ENCODE data around the gene RASAL2. TPM values are rescaled to one million over a fixed set of nuclear protein-coding genes. Genes with fewer than 3 reads are reported as not detected.

RASAL2 gene
- total and polyA plus RNA-seq, 10 donors, result 0.42 to 24.4 (median 14.6) TPM

- DNase-seq, result no peak
- Histone ChIP-seq H3K27ac (peak overlapping the region in 2 of 8 donors; percentile 25 to 37), H3K36me3 (no peaks in the 10 kb centered on the region), H3K4me1 (peaks cover 0 to 37% (median 17%) of the 10 kb centered on the region in 6 donors), H3K27me3 (replicated peaks in 1 of 7) (no peaks in the 10 kb centered on the region), H3K9me3 (peaks cover 0 to 4% (median 0%) of the 10 kb centered on the region in 8 donors), H3K4me3 (no peak overlapping the region)
- 67 to 84% (median 74%) methylated on average over 1 of the region's 1 CpG for WGBS, 5 donors
- intact Hi-C loops (cut with DNase I; ENCODE audit: low total_unique reads), result no loop called here
- TF ChIP-seq CTCF (IDR thresholded peaks at IDR 0.05 in 8 of 11, conservative IDR thresholded peaks at IDR 0.05 in 3 of 11) (no peak), POLR2AphosphoS5 (IDR thresholded peaks at IDR 0.05) (no peak), POLR2A (IDR thresholded peaks at IDR 0.05) (no peak)
Observed at GRCh38 chr1:178278916-178279686, 185.2 kb downstream of the RASAL2 start.

- DNase-seq, result no peak
- Histone ChIP-seq H3K4me3 (no peak overlapping the region), H3K27me3 (replicated peaks in 1 of 7) (no peaks in the 10 kb centered on the region), H3K4me1 (peaks cover 0 to 39% (median 15%) of the 10 kb centered on the region in 6 donors), H3K36me3 (no peaks in the 10 kb centered on the region), H3K27ac (peak overlapping the region in 1 of 8 donors; percentile 32), H3K9me3 (peaks cover 0 to under 1% (median 0%) of the 10 kb centered on the region in 8 donors)
- intact Hi-C loops (cut with DNase I; ENCODE audit: low total_unique reads), result no loop called here
- peak in 5 of 11 experiments; percentile 19 to 30 (median 21) for TF ChIP-seq CTCF (IDR thresholded peaks at IDR 0.05 in 8 of 11, conservative IDR thresholded peaks at IDR 0.05 in 3 of 11)
- no peak for TF ChIP-seq POLR2A (IDR thresholded peaks at IDR 0.05)
- 21 to 36% (median 29%) methylated on average over 3 of the region's 3 CpGs for WGBS, 5 donors
Observed at GRCh38 chr1:178282949-178283367, 189.1 kb downstream of the RASAL2 start.

GRCh38 chr1:178283409-178283808 lies 189.5 kb downstream of the RASAL2 start:
- Histone ChIP-seq H3K4me1 (peaks cover 0 to 34% (median 14%) of the 10 kb centered on the region in 6 donors), H3K36me3 (no peaks in the 10 kb centered on the region)
- WGBS, 5 donors, result 33 to 55% (median 45%) methylated on average over 5 of the region's 5 CpGs

More at GRCh38 chr1:178283409-178283808, 189.5 kb downstream of the RASAL2 start:
- TF ChIP-seq POLR2A (IDR thresholded peaks at IDR 0.05) (no peak), POLR2AphosphoS5 (IDR thresholded peaks at IDR 0.05) (no peak), CTCF (IDR thresholded peaks at IDR 0.05 in 8 of 11, conservative IDR thresholded peaks at IDR 0.05 in 3 of 11) (no peak)
- no peak overlapping the region for H3K4me3 ChIP-seq
- H3K27ac ChIP-seq, result peak overlapping the region in 1 of 8 donors; percentile 32
- intact Hi-C loops (cut with DNase I; ENCODE audit: low total_unique reads), result no loop called here
- H3K9me3 ChIP-seq, result no peaks in the 10 kb centered on the region
- H3K27me3 ChIP-seq (replicated peaks in 1 of 7), result no peaks in the 10 kb centered on the region
- DNase-seq, result no peak

Measured in spleen (tissue), 11 donors.